Sigmoid colon (tissue), 4 donors: Measurements from ENCODE around the gene SMR3A.

Experiments
- EP300 ChIP-seq, 4 donors: sonication (generic); formaldehyde crosslinking; IDR thresholded peaks; one replicate each; pipeline ENCODE4 v1.6.1; 2017; ENCODE audit warnings: antibody characterized with exemption in 4 of 4
- POLR2A ChIP-seq, 2 donors: fragments of 450-650 bp; IDR thresholded peaks; one replicate each; pipeline ENCODE4 v1.6.1; 2016; ENCODE audit warnings: antibody characterized with exemption in 2 of 2, mild to moderate bottlenecking in 2 of 2, moderate library complexity in 2 of 2
- TF ChIP-seq, protein P1 (sequence below), 4 experiments: fragments of 450-650 bp in 3 of 4; fragments of 200-600 bp in 1 of 4; IDR thresholded peaks; one replicate each; pipeline ENCODE4 v1.5.1; 2016 to 2019; ENCODE audit warnings: antibody characterized with exemption in 4 of 4, mild to moderate bottlenecking in 3 of 4, moderate library complexity in 2 of 4

- TF ChIP-seq, protein P1, sequence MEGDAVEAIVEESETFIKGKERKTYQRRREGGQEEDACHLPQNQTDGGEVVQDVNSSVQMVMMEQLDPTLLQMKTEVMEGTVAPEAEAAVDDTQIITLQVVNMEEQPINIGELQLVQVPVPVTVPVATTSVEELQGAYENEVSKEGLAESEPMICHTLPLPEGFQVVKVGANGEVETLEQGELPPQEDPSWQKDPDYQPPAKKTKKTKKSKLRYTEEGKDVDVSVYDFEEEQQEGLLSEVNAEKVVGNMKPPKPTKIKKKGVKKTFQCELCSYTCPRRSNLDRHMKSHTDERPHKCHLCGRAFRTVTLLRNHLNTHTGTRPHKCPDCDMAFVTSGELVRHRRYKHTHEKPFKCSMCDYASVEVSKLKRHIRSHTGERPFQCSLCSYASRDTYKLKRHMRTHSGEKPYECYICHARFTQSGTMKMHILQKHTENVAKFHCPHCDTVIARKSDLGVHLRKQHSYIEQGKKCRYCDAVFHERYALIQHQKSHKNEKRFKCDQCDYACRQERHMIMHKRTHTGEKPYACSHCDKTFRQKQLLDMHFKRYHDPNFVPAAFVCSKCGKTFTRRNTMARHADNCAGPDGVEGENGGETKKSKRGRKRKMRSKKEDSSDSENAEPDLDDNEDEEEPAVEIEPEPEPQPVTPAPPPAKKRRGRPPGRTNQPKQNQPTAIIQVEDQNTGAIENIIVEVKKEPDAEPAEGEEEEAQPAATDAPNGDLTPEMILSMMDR (IDR thresholded peaks at IDR 0.05), result no peak
- TF ChIP-seq POLR2A (IDR thresholded peaks at IDR 0.05), result no peak
- TF ChIP-seq EP300 (IDR thresholded peaks at IDR 0.05), result no peak
These were observed 22.6 kb upstream of the SMR3A start for GRCh38 chr4:70337886-70338420.
